22Rv1 (cell line): ENCODE data around the gene LIMK2.

ENCODE experiments used
- H3K27ac ChIP-seq: fragments of 450-650 bp; 2 replicates; pipeline ENCODE4 v1.5.1; 2017
- ZFX ChIP-seq: fragments of 450-650 bp; IDR thresholded peaks from 2 replicates; pipeline ENCODE4 v1.6.1; 2017; ENCODE audit warnings: antibody characterized with exemption, borderline replicate concordance
- TF ChIP-seq, protein P1 (sequence below): fragments of 450-650 bp; IDR thresholded peaks from 2 replicates; pipeline ENCODE4 v1.5.1; 2017; ENCODE audit warnings: mild to moderate bottlenecking

The LIMK2 gene

DNA sequence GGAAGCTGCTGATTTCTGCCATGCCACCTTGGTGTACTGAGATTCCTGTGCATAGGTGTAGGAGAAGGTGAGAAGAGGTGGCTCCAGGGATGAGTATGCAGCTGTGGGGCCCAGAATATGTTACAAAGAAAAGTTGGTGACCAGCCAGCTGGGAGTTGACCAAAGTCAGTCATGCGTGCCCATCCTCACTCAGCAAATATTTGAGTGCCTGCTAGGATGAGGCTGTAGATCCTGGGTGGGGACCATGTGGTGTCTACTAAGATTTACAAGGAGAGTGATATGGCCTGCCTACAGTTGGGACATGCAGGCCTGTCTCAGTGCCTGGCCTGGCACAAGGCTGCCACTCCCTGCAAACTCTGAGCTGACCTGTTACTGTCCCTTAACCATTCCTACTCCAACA, 32.8 kb upstream of the LIMK2 start:
- TF ChIP-seq, protein P1, sequence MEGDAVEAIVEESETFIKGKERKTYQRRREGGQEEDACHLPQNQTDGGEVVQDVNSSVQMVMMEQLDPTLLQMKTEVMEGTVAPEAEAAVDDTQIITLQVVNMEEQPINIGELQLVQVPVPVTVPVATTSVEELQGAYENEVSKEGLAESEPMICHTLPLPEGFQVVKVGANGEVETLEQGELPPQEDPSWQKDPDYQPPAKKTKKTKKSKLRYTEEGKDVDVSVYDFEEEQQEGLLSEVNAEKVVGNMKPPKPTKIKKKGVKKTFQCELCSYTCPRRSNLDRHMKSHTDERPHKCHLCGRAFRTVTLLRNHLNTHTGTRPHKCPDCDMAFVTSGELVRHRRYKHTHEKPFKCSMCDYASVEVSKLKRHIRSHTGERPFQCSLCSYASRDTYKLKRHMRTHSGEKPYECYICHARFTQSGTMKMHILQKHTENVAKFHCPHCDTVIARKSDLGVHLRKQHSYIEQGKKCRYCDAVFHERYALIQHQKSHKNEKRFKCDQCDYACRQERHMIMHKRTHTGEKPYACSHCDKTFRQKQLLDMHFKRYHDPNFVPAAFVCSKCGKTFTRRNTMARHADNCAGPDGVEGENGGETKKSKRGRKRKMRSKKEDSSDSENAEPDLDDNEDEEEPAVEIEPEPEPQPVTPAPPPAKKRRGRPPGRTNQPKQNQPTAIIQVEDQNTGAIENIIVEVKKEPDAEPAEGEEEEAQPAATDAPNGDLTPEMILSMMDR: no peak
- TF ChIP-seq ZFX: no peak
- peak overlapping the region; percentile 100 for H3K27ac ChIP-seq

DNA sequence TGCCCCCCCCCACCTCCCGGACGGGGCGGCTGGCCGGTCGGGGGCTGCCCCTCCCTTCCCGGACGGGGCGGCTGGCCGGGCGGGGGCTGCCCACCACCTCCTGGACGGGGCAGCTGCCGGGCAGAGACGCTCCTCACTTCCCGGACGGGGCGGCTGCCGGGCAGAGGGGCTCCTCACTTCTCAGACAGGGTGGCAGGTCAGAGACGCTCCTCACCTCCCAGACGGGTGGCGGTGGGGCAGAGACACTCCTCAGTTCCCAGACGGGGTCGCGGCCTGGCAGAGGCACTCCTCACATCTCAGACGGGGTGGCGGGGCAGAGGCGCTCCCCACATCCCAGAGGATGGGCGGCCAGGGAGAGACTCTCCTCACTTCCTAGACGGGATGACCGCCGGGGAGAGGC, 28.1 kb upstream of the LIMK2 start:
- H3K27ac ChIP-seq: peak overlapping the region; percentile 100
- TF ChIP-seq, protein P1: no peak
- no peak for TF ChIP-seq ZFX

DNA sequence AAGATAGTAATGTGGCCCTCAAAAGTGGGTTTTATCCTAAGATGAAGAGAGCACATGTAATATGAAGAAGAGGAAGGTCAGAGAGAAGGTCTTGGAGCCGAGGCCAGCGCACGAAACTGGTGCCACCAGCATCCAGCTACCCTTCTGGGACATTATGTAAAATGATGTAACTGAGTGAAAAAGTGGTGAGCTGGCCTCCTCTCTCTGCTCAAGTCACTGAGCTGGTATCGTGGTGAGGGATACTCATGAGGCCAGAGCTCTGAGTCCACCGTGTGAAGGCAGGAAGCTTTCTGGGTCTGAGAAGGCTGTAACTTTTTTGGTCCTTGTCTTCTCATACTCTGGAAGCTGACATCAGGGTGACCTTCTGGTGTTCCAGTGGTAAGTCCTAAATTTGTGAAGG, 27.0 kb upstream of the LIMK2 start:
- TF ChIP-seq, protein P1: no peak
- TF ChIP-seq ZFX: no peak
- H3K27ac ChIP-seq: peak overlapping the region; percentile 62

DNA sequence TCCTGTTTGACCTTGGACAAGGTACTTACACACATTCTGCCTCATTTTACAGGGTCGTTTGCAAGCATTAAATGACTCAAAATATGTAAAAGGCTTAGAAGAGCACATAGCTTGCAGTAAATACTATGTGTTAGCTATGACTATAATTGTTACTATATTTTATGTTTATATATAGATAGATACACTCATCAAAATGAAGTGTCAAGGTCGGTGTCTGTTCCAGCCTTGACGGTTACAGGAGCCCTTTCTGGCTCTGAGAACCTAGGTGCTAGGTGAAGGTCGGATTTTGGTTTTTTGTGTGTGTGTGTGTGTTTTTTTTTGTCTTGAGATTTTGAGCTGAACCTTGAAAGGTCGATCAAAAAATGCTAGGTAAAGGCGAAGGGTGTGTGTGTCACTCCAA, 24.5 kb upstream of the LIMK2 start:
- TF ChIP-seq, protein P1: no peak
- TF ChIP-seq ZFX: no peak

DNA sequence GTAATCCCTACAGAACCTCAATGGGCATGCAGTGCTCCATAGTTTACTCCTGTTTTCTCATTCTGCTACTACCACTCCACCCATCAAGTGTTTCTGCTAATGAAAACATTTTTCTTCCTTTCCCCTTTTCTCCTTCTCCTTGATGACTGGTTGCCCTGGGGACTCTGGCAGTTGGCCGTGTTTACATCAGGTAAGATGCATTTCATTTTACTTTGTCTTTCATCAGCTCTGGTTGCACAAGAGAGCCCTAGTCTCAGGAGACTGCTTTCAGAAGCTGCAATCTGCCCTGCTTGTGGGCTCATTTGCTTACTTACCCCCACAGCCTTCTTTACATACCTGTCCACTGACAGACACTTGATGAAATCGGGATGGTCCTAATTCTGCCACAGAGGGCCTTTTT, 19.6 kb upstream of the LIMK2 start:
- TF ChIP-seq, protein P1: no peak
- no peak for TF ChIP-seq ZFX
- H3K27ac ChIP-seq: peak overlapping the region; percentile 51

More for the DNA sequence above, 24.5 kb upstream of the LIMK2 start:
- peak overlapping the region; percentile 62 for H3K27ac ChIP-seq

DNA sequence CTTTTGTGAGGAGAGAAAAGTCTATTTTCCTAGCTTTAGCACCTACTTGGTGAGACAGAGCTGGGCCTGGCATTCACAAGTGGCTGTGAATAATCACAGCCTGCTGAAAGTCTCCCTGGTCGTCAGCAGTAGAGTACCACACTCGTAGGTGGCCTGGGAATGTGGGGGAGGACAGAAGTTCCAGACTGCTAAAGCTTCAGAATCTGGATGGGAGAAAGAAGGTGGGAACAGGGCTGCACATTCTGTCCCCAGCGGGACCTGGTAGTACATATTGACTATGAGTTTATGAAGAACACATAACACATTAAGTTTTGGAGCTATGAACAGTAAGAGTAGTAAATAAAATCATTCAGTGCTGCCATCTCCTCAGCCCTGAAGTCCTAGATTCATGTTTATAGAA, 19.0 kb upstream of the LIMK2 start:
- TF ChIP-seq, protein P1: no peak
- TF ChIP-seq ZFX: no peak
- peak overlapping the region; percentile 51 for H3K27ac ChIP-seq

DNA sequence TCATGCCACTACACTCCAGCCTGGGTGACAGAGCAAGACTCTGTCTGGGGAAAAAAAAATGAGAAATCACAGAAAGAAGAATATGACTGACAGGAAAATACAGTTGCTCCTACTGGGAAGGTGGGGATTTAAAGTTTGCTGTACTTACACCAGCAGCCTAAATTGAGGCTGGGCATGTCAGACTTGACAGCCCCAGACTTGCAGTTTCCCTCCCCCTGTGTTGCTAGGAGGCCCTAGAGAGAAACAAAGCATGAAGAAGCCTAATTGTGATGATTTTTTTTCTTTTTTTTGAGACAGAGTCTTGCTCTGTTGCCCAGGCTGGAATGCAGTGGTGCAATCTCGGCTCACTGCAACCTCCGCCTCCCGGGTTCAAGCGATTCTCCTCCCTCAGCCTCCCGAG, 17.4 kb upstream of the LIMK2 start:
- peak overlapping the region; percentile 51 for H3K27ac ChIP-seq

DNA sequence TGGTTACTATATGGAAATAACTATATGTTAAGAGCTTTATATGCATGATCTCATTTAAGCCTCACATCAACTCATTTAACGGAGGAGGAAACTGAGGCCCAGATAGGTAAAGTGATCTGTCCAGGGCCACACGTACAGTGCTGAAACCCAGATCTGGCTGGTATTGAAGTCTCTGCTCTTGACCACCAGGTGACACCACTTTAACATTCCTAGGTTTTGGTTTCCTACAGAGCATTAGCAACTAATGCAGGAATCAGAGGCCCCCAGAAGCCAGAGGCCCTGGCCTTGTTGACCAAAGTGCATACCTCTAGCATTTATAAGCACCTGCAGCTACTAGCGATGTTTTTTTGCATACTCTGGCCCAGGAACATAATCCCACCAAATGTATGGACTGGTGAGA, 12.9 kb upstream of the LIMK2 start:
- peak overlapping the region; percentile 20; the same call in 1 of the 2 replicates for H3K27ac ChIP-seq
- TF ChIP-seq ZFX: no peak
- TF ChIP-seq, protein P1: no peak

DNA sequence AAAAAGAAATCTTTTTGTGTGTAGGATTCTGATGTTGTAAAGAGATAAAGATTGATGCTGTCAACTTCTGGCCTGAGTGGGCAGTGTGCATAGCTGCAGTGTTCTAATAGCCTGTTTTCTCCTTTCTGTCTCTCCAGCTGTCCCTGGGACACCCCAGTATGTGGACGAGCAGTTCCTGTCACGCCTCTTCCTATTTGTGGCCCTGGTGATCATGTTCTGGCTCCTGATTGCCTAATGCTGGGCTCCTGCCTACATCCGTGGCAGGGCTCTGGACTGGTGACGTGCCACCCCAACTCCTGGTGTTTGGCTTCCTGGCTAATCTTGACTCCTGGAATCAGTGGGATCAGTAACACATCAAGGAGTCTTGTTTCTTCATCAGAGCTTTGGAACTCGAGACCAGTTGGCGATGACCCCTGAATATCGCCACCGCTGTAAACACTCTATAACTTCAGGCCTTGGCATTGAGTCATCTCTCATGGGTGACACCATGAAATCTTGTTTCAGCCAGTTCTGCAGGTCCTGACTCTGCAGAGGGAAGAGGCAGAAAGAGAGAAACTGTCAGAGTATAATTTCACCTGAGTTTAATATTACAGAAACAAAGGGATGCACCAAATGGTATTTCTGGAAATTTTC, 7.6 kb upstream of the LIMK2 start:
- peak overlapping the region; percentile 46; the same call in 1 of the 2 replicates for H3K27ac ChIP-seq

DNA sequence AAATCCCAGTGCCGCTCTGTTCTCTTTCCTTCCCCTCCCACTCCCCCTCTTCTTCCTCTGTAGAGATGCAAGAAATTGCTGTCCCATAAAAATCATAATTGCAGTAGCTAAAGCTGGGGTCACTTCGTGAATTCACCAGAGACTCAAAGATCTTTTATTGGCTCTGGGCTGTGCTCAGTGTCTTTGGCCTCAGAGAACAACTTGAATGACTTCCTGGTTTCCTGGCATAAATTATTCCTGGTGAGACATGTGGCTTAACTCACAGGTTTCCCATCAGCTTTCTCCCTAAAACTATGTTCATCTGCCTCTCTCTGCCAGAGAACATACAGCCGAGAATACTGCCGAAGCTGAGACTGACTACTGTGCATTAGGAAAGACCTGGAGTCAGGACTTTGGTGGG, 7.0 kb upstream of the LIMK2 start:
- 0 out of 2 replicates have a peak overlapping the region, but pooled peaks have one; percentile 46 for H3K27ac ChIP-seq

DNA sequence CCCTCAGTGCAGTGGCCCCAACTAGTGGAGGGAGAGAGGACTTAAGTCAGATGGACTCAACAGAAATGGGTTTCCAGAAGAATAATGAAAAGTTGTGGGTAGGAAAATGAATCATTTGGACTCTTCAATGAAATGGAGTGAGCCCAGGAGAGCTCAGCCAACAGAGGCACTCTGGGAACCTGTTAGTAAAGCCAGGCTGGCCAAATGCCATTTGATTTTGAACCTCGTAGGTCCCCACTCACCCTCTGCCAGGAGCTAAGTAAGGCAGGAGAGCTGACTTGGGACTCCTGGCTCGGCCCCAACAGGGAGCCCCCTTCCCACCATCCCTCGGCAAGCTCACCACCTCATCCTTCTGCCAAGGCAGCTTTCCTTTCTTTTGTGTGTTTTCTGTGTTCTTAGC, 5.6 kb upstream of the LIMK2 start:
- H3K27ac ChIP-seq: peak overlapping the region; percentile 80
